ENCODE results near the gene PDCD7. TPM values are rescaled to one million over a fixed set of nuclear protein-coding genes. Genes with fewer than 3 reads are reported as not detected.

The PDCD7 gene
- total RNA-seq, 2 experiments from 2014 or later = 34.6 to 47.3 TPM

- intact Hi-C loops (cut with micrococcal nuclease; ENCODE audit: unreplicated experiment) = no loop called here
- POLR2A ChIA-PET = no interaction called here
- no peak overlapping the region for H3K4me3 ChIP-seq (ENCODE audit: low read depth, low read length, poor library complexity, severe bottlenecking)
Observed at GRCh38 chr15:65089206-65089824, 44.3 kb downstream of the PDCD7 start.

GRCh38 chr15:65088643-65089021, 45.0 kb downstream of the PDCD7 start:
- no peak for DNase-seq (ENCODE audit: low spot score)
- ChIA-PET POLR2A (no interaction called here), CTCF (ENCODE audit: unreplicated experiment) (no interaction called here)
- Histone ChIP-seq H3K36me3 (ENCODE audit: insufficient read depth, low read length) (no peaks in the 10 kb centered on the region), H3K4me3 (ENCODE audit: low read depth, low read length, poor library complexity, severe bottlenecking) (no peak overlapping the region), H2AFZ (ENCODE audit: low read length) (no peak overlapping the region), H3K9me3 (ENCODE audit: low read length) (no peaks in the 10 kb centered on the region), H3K9me2 (ENCODE audit: insufficient read depth, low read length) (no peaks in the 10 kb centered on the region), H3K4me2 (ENCODE audit: low read length) (no peak overlapping the region), H3K79me2 (ENCODE audit: insufficient read depth, low read depth, low read length) (no peaks in the 10 kb centered on the region), H3K4me1 (ENCODE audit: insufficient read depth, low read length, poor library complexity, severe bottlenecking) (no peaks in the 10 kb centered on the region), H3K27ac (ENCODE audit: low read depth, low read length, poor library complexity, severe bottlenecking) (no peak overlapping the region), H4K20me1 (ENCODE audit: insufficient read depth, low read length) (no peaks in the 10 kb centered on the region)
- TF ChIP-seq CTCF (conservative IDR thresholded peaks at IDR 0.05; ENCODE audit: low read length) (no peak), EZH2phosphoT487 (IDR thresholded peaks at IDR 0.05; ENCODE audit: borderline replicate concordance, low read depth, low read length) (no peak)
- no TSS peak for BruUV-seq (replicated peaks)
- intact Hi-C loops (cut with micrococcal nuclease; ENCODE audit: unreplicated experiment) = no loop called here

More at GRCh38 chr15:65089206-65089824, 44.3 kb downstream of the PDCD7 start:
- no peak overlapping the region for H3K4me2 ChIP-seq (ENCODE audit: low read length)
- no peaks in the 10 kb centered on the region for H4K20me1 ChIP-seq (ENCODE audit: insufficient read depth, low read length)
- no peaks in the 10 kb centered on the region for H3K79me2 ChIP-seq (ENCODE audit: insufficient read depth, low read depth, low read length)
- no peaks in the 10 kb centered on the region for H3K36me3 ChIP-seq (ENCODE audit: insufficient read depth, low read length)
- no peak overlapping the region for H2AFZ ChIP-seq (ENCODE audit: low read length)
- no peaks in the 10 kb centered on the region for H3K4me1 ChIP-seq (ENCODE audit: insufficient read depth, low read length, poor library complexity, severe bottlenecking)
- TF ChIP-seq EZH2phosphoT487 (IDR thresholded peaks at IDR 0.05; ENCODE audit: borderline replicate concordance, low read depth, low read length) = no peak
- no peak for TF ChIP-seq CTCF (conservative IDR thresholded peaks at IDR 0.05; ENCODE audit: low read length)
- no peaks in the 10 kb centered on the region for H3K9me3 ChIP-seq (ENCODE audit: low read length)
- CTCF ChIA-PET (ENCODE audit: unreplicated experiment) = interaction anchor here (0.6 kb wide), 1 partner anchor 331 kb away, joined by 15 read pairs; no protein-coding TSS in a partner anchor
- H3K27ac ChIP-seq (ENCODE audit: low read depth, low read length, poor library complexity, severe bottlenecking) = no peak overlapping the region
- no TSS peak for BruUV-seq (replicated peaks)
- DNase-seq (ENCODE audit: low spot score) = no peak
- no peaks in the 10 kb centered on the region for H3K9me2 ChIP-seq (ENCODE audit: insufficient read depth, low read length)

- H4K20me1 ChIP-seq (ENCODE audit: insufficient read depth, low read length) = no peaks in the 10 kb centered on the region
- H3K36me3 ChIP-seq (ENCODE audit: insufficient read depth, low read length) = no peaks in the 10 kb centered on the region
- intact Hi-C loops (cut with micrococcal nuclease; ENCODE audit: unreplicated experiment) = loop anchor here (2.0 kb wide), 1 partner anchor 33 kb away; no protein-coding TSS in a partner anchor
- H3K4me1 ChIP-seq (ENCODE audit: insufficient read depth, low read length, poor library complexity, severe bottlenecking) = no peaks in the 10 kb centered on the region
- H3K4me3 ChIP-seq (ENCODE audit: low read depth, low read length, poor library complexity, severe bottlenecking) = no peak overlapping the region
- no TSS peak for BruUV-seq (replicated peaks)
- no peaks in the 10 kb centered on the region for H3K9me2 ChIP-seq (ENCODE audit: insufficient read depth, low read length)
- ChIA-PET CTCF (ENCODE audit: unreplicated experiment) (interaction anchor here (0.6 kb wide), 1 partner anchor 16 kb away, joined by 4 read pairs; no protein-coding TSS in a partner anchor), POLR2A (no interaction called here)
- H3K27ac ChIP-seq (ENCODE audit: low read depth, low read length, poor library complexity, severe bottlenecking) = no peak overlapping the region
- TF ChIP-seq CTCF (conservative IDR thresholded peaks at IDR 0.05; ENCODE audit: low read length) (no peak), EZH2phosphoT487 (IDR thresholded peaks at IDR 0.05; ENCODE audit: borderline replicate concordance, low read depth, low read length) (no peak)
- H3K9me3 ChIP-seq (ENCODE audit: low read length) = no peaks in the 10 kb centered on the region
- H3K79me2 ChIP-seq (ENCODE audit: insufficient read depth, low read depth, low read length) = no peaks in the 10 kb centered on the region
- H2AFZ ChIP-seq (ENCODE audit: low read length) = no peak overlapping the region
- no peak overlapping the region for H3K4me2 ChIP-seq (ENCODE audit: low read length)
- DNase-seq (ENCODE audit: low spot score) = no peak
Observed at GRCh38 chr15:65087873-65088642, 45.5 kb downstream of the PDCD7 start.
